IPS DF 4.7 (cell line): ENCODE measurements around the gene NKAP.
"Not testable (repeated sequence)": the region's sequence is repeated elsewhere in the genome, so short reads cannot be mapped to it uniquely, and the experiment has no call there.

Experiments
- DNase-seq: peaks from one replicate; pipeline ENCODE4 v3.0.0-alpha.2; 2013; ENCODE audit warnings: low spot score; ENCODE audit errors: extremely low read depth

The NKAP gene

DNA sequence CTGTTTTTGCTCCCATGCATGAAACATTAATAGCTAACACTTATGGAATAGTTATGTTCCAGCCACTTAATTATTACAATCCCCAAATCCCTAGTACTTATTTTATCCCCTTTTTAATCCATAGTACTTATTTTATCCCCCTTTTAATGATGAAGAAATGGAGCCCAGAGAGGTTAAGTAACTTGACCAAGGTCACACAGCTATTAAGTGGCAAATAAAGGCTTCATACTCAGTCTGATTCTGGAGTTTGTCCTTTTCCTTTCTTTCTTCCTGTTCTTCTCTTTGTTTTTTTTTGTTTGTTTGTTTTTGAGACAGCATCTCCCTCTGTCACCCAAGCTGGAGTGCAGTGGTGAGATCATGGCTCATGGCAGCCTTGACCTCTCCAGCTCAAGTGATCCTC lies 2.2 kb downstream of the NKAP start:
- no peak for DNase-seq

DNA sequence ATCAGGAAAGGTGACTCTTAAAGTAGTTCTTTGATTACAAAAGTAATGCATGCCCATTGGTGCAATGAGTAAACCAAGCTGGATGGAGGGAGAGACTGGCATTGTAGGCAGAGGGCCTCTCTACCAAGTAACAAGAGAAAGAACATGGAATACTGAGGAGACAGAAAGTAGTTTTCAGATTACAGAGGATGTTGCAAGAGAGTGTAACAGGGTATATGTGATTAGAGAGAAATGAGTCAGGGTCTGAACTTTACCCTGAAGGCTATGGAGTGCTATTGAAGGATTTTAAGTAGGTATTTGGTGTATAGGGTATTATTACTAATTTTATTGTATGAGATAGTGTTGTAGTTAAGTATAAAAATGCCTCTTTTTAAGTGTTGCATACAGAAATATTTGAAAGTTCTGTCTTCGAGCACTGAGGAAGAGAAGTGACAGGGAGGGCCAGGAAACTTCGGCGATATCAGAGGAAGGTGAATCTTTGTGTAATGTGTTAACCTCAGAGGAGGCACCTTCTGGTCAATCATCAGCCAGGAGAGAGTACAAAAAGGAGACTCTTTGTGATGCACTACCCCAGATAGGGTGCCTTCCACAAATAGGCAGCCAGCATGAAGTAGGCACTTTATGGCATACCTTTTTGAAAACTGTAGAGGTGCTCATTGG lies 8.2 kb downstream of the NKAP start:
- DNase-seq = no peak

DNA sequence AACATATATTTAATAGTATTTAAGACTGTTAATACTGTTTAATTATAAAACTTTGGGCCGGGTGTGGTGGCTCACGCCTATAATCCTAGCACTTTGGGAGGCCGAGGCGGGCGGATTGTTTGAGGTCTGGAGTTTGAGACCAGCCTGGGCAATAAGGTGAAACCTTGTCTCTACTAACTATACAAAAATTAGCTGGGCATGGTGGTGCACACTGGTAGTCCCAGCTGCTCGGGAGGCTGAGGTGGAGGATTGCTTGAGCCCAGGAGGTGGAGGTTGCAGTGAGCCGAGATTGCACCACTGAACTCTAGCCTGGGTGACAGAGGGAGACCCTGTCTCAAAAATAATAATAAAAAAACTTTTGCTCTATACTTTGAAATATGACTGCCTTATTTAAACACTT lies 21.2 kb downstream of the NKAP start:
- DNase-seq = not testable (repeated sequence)

DNA sequence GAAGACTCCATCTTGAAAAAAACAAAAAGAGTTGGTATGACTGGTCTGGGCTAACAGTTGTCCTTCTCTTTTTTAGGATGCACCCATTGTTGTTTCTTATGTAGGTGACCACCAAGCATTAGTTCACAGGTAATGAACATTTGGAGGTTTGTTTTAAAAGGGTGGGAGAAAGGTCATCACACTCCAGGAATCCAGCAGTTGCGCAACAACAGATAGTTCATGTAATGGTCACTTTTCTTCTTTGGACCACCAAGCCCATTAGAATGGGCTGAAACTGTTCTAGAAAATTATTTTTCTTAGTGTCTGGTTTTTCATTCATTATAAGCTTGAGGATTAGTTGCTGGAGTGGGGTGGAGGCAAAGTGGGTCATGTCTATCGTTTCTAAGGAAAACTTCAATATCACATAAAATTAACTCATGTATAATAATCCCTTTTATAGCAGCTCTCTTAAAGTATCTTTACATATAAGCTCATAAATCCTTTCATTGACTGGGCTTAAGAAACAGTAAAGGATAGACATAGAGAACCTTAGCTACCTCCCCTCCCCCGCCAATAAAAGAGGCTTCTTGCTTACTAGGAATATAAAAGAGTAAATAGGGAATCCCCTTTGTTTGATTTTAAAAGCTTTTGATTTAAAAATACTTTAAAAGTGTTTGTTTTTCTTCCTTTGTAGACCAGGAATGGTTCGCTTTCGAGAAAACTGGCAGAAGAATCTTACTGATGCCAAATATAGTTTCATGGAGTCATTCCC lies 23.5 kb downstream of the NKAP start:
- DNase-seq = no peak

DNA sequence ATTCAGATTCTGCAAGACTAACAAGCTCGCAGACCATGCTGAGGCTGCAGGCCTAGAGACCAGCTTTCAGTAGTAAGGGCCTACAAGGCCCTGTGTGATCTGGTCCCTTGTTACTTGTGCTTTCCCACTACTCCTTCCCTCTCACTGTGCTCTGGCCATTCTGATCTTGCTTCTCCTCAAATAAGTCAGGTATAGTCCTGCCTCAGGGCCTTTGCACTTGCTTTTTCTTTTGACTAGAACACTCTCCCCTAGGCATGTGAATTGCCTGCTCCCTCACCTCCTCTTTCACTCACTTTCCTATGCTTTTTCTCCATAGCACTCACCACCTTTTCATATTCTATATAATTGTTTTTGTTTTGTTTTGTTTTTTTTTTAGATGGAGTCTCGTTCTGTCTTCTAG lies 25.7 kb downstream of the NKAP start:
- no peak for DNase-seq

DNA sequence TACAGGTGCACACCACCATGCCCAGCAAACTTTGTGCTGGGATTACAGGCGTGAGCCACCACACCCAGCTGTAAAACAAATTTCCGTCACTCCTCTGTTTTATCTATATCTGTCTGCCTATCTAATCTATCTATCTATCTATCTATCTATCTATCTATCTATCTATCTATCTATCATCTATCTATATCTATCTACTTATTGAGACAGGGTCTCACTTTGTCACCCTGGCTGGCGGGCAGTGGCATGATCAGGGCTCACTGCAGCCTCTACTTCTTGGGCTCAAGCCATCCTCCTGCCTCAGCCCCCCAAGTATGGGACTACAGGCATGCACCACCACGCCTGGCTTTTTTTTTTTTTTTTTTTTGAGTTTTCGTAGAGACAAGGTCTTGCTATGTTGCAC lies 27.2 kb downstream of the NKAP start:
- no peak for DNase-seq

DNA sequence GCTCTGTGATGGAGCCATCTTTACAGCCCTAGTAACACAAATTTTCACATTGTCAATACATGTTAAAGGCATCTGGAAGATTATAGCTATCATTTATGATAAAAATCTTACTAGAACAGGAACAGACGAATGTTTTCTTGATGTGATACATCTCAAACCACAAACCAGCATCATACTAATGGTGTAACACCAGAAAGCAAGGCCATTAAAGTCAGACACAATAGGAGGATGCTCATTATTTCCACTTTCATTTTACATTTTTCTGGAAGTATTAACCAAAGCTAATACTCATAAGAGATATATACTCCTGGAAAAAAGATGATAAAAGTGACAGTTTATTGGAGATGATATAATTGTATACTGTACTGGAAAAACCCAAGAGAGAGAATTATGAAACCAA lies 42.6 kb downstream of the NKAP start:
- DNase-seq = no peak

DNA sequence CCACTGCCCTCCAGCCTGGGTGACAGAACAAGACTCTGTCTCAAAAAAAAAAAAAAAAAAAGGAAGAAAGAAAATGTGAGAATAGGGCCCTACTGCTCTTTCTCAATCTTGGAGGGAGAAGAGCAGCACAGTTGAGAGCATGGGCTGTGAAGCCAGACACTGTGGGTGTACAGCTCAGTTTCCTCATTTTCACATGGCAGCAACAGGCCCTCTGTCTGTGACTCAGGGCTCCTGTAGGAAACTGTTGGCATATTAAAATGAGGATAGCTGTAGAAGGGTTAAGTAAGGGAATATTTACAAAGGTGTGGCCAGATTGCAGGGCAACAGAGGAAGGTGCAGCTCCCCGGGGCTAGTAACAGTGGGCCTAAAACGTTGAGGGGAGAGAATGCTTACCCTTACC lies 44.4 kb downstream of the NKAP start:
- no peak for DNase-seq

DNA sequence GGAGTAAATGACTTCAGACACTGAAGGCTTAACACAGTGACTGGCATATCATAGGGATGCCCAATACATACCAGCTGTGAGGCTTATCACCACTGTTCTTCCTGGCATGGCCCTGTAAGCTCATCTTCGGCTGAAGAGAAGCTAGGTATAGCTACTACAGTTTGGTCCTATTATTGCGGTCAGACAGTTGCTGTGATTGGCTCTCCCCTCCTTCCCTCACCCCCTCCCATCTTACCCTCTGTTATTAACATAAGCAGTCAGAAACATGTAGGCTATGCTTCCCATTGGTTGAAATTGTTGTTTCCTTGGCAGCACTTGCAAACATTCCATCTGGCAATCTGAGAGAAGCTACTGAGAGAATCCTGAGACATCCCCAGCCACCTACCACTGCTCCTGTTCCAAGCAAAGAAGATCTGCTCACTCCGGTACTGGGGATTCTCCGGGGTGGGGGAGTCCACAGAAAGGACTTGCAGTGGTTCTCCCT lies 47.7 kb downstream of the NKAP start, which contains the start of gene AKAP14:
TSS of gene AKAP14 (plus strand) at position 51 of the 484 bp plus-strand sequence. CDS start 7,331 bp downstream, outside the sequence.
- DNase-seq = no peak

DNA sequence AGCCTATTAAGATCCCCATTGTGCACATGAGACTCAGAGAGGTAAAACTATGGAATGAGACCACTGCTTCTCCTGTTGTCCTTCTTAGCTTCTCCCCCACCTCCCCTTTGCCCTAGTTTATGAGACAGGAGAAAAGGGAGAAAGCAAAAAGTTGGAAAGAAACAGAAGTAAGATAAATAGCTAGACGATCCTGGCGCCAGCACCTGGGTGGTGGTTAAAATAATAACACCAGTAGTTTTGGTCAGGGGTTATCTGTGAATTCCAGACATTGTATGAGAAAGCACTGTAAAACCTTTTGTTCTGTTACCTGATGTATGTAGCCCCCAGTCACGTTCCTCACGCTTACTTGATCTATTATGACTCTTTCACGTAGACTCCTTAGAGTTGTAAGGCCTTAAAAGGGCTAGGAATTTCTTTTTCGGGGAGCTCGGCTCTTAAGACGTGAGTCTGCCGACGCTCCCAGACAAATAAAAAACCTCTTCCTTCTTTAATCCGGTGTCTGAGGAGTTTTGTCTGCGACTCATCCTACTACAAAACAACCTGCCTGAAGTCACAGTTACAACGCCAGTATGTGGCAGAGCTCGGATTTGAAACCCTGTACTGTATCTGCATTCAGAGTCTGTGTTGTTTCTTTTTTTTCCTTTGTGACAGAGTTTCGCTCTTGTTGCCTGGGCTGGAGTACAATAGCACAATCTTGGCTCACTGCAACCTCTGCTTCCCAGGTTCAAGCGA lies 51.4 kb downstream of the NKAP start:
- not testable (repeated sequence) for DNase-seq

DNA sequence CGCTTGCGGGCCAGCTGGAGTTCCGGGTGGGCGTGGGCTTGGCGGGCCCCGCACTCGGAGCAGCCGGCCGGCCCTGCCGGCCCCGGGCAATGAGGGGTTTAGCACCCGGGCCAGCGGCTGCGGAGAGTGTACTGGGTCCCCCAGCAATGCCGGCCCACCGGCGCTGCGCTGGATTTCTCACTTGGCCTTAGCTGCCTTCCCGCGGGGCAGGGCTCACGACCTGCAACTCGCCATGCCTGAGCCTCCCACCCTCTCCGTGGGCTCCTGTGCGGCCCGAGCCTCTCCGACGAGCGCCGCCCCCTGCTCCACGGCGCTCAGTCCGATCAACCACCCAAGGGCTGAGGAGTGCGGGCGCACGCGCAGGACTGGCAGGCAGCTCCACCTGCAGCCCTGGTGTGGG lies 52.9 kb downstream of the NKAP start:
- DNase-seq = not testable (repeated sequence)

DNA sequence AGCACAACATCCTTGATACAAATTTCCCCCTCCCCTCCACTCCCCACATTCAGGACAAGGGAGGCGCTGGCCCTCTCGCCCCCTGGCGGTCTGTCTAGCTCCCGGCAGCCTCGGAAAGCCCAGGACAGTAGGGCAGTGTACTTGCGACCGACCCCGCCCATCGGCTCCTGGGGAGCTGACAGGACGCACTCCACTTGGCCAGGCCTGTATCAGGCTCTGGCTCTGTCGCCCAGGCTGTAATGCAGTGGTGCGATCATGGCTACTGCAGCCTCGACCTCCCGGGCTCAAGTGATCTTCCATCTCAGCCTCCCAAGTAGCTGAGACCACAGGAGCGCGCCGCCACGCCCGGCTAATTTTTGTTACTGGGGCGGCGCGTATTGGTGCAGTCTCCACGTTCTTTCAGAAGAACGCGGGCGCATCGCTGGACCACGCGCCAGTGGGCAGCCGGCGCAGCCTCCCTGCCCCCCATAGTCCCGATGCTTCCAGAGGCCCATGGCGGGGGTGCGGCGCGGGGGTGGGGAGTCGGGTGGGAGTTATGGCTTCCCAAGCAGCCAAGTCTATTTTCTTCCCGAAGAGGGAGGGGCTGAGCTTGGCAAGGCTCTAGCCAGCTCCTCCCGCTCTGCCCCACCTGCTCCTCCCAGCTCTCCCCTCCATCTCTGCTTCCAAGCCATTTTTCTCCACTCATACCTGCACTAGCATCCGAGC lies 55.7 kb downstream of the NKAP start:
- DNase-seq = no peak

DNA sequence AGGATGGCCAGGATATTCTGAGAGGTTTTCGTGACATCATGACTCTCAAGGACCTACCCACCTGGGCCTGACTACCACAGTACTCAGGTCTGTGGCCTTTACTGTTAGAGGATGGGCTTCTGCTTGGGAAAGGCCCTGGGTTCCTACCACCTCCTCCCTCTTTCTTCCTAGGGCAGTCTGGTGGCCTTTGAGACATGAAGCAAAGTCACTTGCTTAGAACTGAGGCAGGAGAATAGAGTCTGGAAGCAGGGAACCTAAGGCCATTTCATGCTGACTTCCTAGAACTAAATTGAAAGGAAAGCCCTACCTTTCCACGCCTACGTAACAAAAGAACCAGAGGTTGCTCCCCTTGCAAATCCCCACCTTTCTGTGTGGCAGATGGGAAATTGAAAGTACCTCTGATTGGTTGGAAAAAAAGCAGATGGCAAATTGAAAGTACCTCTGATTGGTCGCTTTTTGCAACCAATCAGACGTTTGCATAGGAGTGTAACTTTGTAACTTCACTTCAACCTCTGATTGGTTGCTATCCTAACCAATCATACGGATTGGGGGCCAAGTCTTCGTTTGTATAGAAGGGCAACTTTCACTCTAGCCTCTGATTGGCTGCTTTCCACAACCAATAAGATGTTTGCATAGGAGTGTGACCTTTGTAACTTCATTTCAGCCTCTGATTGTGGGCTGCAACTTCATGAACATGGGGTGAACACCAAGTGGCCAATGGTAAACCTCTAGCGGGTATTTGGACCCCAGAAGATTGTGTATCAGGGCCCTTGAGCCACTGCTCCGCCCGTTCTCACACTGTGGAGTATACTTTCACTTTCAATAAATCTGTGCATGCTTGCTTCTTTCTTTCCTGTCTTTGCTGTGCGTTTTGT lies 57.8 kb downstream of the NKAP start:
- no peak for DNase-seq

DNA sequence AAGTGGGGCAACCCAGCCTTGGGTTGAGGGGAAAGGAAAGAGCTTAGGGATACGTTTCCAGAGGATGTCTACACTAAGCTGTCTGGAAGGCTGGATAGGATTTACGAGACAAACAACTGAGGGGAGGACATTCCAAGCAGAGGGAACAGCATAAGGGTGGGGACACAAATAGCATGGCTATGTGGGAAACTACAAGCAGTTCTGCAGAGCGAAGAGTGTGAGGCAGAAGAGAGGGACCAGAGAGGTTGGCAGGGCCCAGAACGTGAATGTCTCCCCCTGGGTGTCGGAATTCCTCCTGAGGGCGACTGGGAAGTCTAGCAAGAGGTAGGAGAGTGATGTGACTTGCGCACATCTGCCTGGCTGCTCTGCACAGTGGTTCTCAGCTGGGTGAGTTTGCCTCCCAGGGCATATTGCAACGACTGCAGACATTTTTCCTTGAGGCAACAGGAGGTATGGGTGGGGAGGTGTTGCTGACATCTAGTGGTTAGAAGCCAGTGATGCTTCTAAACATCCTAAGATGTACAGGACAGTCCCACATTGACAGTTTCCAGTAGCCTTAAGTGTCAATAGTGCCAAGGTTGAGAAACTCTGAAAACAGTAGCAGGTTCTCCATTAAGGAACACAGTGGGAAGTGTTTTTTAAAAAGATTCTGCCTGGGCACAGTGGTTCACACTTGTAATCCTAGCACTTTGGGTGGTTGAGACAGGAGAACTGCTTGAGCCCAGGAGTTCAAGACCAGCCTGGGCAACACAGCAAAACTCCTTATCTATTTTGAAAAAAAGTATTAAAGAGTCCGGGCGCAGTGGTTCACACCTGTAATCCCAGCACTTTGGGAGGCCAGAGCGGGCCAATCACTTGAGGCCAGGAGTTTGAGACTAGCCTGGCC lies 62.8 kb downstream of the NKAP start:
- no peak for DNase-seq

DNA sequence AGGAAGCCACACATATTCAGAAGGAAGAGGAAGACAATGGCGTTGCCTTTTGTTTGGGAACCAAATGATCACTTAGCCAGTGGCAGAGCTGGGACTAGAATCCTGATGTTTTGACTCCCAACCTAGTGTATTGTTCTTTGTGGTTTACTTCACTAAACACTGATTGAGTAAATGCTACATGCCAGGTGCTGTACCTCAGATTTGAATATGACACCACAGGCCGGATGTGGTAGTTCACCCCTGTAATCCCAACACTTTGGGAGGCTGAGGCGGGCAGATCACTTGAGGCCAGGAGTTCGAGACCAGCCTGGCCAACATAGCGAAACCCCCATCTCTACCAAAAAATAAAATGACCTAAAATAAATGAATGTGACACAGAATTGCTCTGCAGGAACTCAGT lies 63.5 kb downstream of the NKAP start:
- DNase-seq = no peak

DNA sequence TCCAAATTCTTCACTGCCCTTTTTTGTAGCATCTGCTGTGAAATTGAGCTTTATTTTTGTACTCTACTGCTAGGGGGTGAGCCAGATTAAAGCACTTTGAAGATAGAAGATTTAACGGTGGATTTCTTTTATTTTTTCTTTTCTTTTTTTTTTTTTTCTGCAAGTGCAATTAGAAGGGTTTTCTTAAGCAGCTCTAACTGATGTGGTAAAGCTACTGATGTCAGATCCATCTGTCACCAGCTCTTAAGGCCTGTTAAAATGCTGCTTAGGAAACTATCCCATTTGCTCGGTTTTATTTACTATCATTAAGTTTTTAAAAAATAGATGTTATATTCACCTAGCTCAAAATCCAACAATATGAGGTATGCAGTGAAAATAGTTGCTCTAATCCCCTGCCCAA lies 64.8 kb downstream of the NKAP start:
- DNase-seq = no peak

DNA sequence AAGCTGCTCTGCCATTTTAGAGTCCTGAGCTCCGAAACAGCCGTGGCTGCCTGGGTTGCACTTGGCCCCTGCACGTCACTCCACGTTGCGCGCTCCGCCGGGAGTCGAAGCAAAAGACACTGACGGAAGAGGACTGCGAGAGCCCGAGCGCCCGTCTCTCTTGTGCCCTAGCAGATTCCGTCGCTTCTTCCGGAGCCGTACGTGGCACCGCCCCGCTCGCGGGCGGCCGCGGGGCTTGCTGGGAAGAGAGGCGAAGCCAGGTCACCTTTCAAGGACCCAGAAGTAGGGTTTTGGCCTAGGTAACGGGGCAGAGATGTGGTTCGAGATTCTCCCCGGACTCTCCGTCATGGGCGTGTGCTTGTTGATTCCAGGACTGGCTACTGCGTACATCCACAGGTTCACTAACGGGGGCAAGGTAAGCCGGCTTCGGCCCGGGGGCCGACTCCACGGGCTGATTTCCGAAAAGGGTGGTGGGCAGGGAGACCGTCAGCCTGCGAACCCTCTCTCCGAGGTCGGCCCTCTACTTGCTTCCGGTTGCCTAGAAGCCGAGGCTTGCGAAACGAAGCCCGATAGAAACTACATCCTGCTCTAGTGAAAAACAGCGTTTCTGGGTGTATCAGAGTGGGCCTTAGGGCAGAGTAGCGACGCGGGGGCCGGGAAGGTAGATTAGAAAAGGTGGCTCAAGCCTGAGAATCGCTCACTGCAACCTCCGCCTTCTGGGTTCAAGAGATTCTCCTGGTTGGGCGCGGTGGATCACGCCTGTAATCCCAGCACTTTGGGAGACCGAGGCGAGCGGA lies 71.8 kb downstream of the NKAP start, which contains the start of the genes NDUFA1 and RNF113A:
TSS of gene NDUFA1 (plus strand) at position 234 of the 797 bp plus-strand sequence. CDS start at position 314, 80 bp downstream.
TSS of gene RNF113A (minus strand) at position 135 of the 797 bp plus-strand sequence. CDS start at position 15, 120 bp downstream.
- no peak for DNase-seq

DNA sequence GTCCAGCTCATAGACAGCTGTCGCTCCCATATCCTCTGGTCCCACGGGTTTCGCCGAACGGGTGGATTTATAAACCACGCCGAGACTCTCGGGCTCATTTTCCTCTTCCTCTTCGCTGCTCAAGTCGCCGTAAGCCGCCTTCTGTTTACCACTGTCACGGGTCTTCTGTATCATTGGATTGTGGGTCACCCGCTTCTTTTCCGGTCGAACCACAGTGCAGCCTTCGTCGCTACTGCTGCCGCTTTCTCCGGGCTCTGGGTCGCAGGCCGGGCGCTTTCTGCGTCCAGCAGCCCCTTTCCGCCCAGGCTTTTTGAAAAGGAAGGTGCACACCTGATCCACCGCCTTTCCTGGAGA lies 72.3 kb downstream of the NKAP start:
- DNase-seq = no peak
